ENCODE data around the gene OR6J1.

DNA sequence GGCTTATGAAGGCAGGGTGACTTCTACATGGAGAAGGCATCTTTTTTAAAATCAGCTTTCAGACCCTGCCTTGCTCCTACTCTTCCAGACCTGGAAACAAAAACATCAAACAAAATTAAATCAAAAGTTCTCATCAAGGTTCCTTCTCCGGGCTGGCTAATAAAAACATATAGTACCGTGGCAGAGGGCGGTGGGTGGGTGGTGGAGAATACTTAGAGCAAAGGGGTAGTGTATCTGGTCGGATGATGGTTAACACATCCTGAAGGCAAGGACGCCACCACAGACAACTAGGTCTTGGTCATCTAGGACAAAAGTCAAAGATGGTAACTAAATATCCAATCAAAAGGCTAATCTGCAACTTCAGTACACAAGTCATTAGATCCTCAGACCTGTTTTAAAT is 56.9 kb downstream of the OR6J1 start:
- no peak for TF ChIP-seq POLR2A (IDR thresholded peaks at IDR 0.05; ENCODE audit: low read depth, low read length)
- no peak for TF ChIP-seq POLR2AphosphoS5 (IDR thresholded peaks at IDR 0.05; ENCODE audit: low read depth, low read length)
- no peak for TF ChIP-seq SPI1 (IDR thresholded peaks at IDR 0.05; ENCODE audit: low read depth, low read length)
